Stimulated activated CD4-positive, alpha-beta T cell treated with anti-CD3 and anti-CD28 coated beads, Interleukin-15, amount 100 ng/mL, for 24 hours (primary cell): ENCODE results near the gene HCAR1.
"Not testable (repeated sequence)": the region's sequence is repeated elsewhere in the genome, so short reads cannot be mapped to it uniquely, and the experiment has no call there.

Experiments used
- DNase-seq: peaks from one replicate; pipeline ENCODE4 v3.0.0-alpha.2; 2020

The HCAR1 gene

GRCh38 chr12:122716658-122717057, 14.0 kb downstream of the HCAR1 start, which contains the start of gene HCAR3:
Gene HCAR3 (minus strand): TSS chr12:122716811. CDS start chr12:122716737, 74 bp downstream.
- not testable (repeated sequence) for DNase-seq

DNA sequence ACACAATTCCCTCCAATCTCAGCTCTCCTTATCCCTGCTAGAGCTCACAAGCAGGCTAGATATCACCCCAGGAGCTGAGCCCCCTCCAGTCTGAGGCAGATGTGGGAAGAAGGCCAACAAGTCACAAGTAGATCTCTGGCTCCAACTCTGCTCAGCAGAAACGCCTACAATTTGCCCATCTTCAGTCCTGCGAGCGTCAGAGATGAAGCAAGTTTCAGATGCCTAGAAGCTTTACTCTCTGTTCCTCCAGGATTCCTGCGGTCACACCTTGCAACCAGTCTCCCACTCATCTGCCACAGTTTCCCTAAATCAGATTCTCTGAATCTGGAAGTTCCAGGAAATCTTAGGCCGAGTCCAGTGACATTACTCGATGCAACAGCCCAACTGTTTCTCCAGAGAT, 15.4 kb downstream of the HCAR1 start:
- not testable (repeated sequence) for DNase-seq

DNA sequence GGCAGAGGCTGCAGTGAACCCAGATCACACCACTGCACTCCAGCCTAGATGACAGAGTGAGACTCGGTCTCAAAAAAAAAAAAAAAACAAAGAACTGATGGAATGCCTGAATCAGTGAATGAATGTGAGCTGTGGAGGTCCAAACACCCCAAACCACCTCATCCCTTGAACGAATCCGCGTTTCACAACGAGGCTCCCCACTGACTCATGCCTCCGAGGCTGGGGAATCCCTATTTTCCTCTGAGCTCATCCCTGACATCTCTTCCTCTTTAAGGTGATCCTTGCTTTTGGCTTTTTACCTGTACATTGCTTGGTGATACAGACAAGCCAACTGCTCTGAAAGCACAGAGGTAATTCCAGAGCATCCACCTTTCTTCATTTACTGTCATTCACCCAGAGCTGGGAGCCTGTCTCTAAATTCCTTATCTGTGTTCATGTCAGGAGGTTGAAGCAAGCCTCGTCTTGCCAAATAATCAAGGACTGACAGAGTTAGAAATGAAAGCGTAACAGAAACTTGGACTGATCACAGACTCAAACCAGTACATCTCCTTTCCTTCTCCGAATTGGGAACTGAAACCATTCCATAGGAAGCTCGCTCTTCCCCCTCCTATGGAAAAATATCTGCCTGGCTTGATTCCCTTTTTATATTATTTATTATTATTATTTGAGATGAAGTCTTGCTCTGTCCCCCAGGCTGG, 17.0 kb downstream of the HCAR1 start:
- not testable (repeated sequence) for DNase-seq

GRCh38 chr12:122711266-122711665, 19.4 kb downstream of the HCAR1 start:
- DNase-seq: not testable (repeated sequence)

DNA sequence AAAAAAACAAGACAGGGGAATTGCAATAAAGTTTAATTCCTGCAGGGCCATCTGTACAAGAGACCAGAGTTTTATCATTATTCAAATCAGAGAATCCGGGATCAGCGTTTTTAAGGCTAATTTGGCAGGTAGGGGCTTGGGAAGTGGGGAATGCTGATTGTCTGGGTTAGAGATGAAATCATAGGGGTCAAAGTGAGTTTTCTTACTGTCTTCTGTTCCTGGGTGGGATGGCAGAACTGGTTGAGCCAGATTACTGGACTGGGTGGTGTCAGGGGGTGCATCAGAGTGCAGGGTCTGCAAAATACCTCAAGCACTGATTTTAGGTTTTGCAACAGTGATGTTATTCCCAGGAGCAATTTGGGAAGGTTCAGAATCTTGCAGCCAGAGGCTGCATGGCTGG, 20.3 kb downstream of the HCAR1 start:
- DNase-seq: not testable (repeated sequence)

DNA sequence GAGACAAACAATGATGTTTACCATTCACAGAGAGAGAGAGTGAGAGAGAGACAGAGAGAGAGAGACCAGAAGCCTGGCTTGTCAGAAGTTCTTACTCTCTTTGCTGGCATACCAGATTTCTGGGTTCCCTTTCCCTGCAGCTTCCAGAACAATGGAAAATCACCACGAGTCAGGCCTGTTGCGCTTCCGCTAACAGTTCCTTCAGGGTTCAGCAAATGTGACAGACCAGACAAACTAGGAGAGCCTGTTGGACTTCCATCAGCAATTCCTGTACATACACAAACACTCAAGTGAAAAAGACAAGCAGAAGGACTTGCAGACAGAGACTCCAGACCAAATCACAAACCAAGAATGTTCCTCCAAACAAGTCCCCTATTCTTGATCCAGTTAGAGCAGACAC, 21.4 kb downstream of the HCAR1 start:
- not testable (repeated sequence) for DNase-seq

DNA sequence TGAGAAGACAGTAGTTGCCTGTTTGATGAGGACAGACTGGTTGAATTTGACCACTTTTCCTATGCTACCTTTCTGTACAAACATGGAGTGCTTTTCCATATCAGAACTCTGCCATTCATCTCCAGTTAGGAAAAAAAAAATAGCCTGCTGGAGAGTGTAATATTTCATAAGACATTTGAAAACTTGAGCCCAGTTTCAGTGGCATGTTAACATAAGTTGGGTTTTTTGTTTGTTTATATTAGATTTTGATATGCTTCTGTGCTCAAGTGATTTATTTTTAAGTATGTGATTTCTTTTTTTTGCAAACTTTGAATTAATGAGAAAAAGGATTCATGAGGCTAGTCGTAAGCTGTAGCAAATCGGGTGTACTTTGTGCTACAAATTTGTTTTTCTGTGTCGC, 26.8 kb downstream of the HCAR1 start:
- not testable (repeated sequence) for DNase-seq

GRCh38 chr12:122702890-122703611, 27.6 kb downstream of the HCAR1 start, which contains the start of gene HCAR2:
Gene HCAR2 (minus strand): TSS chr12:122703357. CDS start chr12:122703283, 74 bp downstream.
- DNase-seq: not testable (repeated sequence)

DNA sequence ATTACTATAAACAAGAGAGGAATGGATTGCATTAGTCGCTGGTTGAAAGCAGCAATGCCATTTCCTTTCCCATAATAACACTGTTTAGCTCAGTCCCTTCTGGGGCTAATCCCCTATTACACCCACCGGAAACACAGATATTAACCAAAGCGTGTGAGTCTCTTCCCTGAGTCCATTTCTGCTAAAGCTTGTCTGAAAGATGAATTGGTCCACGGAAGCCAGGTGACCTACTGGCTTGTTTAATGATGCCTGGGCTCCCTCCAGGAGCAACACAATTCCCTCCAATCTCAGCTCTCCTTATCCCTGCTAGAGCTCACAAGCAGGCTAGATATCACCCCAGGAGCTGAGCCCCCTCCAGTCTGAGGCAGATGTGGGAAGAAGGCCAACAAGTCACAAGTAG, 29.2 kb downstream of the HCAR1 start:
- DNase-seq: not testable (repeated sequence)

- not testable (repeated sequence) for DNase-seq
Measured at GRCh38 chr12:122700038-122700710, 30.5 kb downstream of the HCAR1 start.

DNA sequence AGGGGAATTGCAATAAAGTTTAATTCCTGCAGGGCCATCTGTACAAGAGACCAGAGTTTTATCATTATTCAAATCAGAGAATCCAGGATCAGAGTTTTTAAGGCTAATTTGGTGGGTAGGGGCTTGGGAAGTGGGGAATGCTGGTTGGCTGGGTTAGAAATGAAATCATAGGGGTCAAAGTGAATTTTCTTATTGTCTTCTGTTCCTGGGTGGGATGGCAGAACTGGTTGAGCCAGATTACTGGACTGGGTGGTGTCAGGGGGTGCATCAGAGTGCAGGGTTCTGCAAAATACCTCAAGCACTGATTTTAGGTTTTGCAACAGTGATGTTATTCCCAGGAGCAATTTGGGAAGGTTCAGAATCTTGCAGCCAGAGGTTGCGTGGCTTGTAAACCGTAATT, 33.7 kb downstream of the HCAR1 start:
- not testable (repeated sequence) for DNase-seq

GRCh38 chr12:122691566-122691965, 39.1 kb downstream of the HCAR1 start:
- DNase-seq: no peak

DNA sequence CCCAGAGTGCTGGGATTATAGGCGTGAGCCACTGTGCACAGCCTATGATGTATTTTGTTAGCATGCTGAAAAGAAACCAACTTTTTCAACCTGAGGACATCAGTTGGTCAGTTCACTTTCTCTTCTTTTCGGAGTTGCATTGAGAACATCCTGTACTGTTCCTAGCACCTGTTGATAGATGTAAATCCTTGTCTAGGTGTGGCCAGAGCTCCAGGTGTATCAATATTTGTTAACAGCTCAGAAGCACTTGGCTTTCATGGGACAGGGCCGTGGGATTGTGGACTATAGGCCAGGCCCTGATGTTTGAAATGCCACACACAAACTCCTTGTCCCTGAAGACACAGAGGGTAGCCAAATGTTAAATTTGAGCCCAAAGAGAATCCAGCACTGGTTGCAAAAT, 42.4 kb downstream of the HCAR1 start:
- no peak for DNase-seq

DNA sequence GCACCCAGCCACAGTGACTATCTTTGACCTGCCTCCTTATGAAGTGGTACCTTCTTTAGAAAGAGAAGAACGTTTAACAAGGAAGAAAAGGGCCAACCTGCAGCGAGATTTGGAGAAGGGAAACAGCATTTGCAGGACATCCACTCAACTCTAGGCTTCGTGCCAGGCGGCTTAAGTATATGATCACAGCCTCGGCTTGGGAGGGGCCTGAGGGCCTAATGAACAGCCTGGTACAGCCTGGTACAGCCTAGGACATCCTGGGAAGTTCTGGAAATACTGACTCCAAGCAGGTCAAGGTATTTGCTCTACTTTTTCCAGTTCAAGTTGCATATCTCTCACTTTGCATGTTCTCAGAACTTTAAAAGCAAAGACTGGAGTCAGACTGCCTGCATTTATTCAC, 43.6 kb downstream of the HCAR1 start:
- DNase-seq: no peak

DNA sequence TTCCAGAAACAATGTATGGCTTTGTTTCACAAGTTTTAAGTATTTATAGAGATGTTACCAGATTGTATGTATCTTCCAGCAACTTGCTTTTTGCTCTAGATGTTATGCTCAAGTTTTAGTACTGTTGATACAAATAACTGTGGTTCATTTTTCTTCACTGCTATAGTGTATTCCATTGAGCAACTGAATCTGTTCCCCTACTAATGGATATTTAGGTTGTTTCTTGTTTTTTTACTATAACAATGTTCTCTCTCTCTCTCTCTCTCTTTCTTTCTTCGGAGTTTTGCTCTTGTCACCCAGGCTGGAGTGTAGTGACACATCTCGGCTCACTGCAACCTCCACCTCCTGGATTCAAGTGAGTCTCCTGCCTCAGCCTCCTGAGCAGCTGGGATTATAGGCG, 44.1 kb downstream of the HCAR1 start:
- DNase-seq: no peak

DNA sequence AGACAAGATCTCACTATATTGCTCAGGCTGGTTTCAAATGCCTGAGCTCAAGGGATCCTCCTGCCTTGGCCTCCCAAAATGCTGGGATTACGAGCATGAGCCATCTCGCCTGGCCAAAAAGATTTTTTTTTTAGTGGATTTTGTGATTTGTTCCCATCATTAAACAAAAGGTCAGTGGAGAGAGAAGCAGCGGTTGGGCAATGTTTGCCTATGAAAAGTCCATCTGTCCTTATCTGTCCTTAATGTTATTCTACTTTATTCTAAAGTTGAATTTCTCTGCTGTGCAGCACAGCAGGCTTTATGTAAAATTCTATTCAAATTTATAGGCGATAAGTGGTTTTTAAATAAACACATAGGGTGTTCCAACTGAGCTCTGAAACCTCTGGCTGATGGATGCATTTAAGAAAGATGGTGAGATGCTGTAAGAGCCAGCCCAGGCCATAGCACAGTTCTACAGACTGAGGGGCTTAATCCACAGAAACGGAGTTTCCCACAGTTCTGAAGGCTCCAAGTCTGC, 46.3 kb downstream of the HCAR1 start:
- DNase-seq: no peak

DNA sequence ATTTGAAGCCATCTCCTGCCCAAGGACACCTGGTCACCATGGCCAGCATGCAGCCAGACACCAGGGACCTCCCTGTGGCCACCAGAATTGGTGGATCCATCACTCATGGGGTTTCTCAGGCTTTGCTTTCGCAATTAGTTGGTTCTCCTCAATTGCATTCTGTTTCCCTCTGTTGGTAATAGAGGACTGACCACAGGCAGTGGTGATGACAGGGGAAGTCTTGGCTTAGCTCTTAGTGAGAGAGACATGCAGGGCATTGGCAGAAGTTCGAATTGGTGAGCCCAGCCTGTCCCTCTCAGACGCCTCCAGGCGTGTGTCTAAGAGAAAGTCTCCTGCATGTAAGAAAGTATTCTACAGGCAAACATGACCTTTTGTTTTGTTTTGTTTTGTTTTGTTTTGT, 48.8 kb downstream of the HCAR1 start:
- no peak for DNase-seq

DNA sequence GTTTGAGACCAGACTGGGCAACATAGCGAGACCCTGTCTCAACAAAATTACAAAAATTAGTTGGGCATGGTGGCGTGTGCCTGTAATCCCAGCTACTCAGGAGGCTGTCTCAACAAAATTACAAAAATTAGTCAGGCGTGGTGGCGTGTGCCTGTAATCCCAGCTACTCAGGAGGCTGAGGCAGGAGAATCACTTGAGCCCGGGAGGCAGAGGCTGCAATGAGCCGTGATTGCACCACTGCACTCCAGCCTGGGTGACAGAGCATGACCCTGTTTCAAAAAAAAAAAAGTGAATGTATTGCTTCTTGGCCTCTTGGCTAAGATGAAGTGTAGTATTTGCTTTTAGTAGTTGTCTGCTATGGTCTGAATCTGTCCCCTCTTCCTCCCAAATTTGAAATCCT, 49.7 kb downstream of the HCAR1 start:
- not testable (repeated sequence) for DNase-seq

DNA sequence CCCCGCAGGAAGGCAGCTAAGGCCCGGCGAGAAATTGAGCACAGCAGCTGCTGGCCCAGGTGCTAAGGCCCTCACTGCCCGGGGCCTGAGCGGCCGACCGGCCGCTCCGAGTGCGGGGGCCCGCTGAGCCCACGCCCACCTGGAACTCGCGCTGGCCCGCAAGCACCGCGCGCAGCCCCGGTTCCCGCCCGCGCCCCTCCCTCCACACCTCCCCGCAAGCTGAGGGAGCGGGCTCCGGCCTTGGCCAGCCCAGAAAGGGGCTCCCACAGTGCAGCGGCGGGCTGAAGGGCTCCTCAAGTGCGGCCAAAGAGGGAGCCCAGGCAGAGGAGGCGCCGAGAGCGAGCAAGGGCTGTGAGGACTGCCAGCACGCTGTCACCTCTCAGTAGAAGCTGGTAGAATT, 53.9 kb downstream of the HCAR1 start:
- not testable (repeated sequence) for DNase-seq
